ENCODE measurements around the gene SELENOO. TPM values are rescaled to one million over a fixed set of nuclear protein-coding genes. Genes with fewer than 3 reads are reported as not detected.

The SELENOO gene
- total RNA-seq, 1 experiment from 2014 or later, result 32.8 TPM

- TF ChIP-seq EZH2 (IDR thresholded peaks at IDR 0.05; ENCODE audit: low read length, unreplicated experiment), result no peak
- no peak for TF ChIP-seq CTCF (conservative IDR thresholded peaks at IDR 0.05; ENCODE audit: low read depth, low read length)
- no peak for TF ChIP-seq EZH2phosphoT487 (IDR thresholded peaks at IDR 0.05; ENCODE audit: borderline replicate concordance, low read length)
- no peak overlapping the region for H3K4me2 ChIP-seq (ENCODE audit: low read length)
Measured at GRCh38 chr22:50262973-50263617, 62.3 kb downstream of the SELENOO start.

GRCh38 chr22:50264104-50264745 lies 63.4 kb downstream of the SELENOO start:
- no peak for TF ChIP-seq CTCF (conservative IDR thresholded peaks at IDR 0.05; ENCODE audit: low read depth, low read length)
- TF ChIP-seq EZH2 (IDR thresholded peaks at IDR 0.05; ENCODE audit: low read length, unreplicated experiment), result no peak
- no peak for TF ChIP-seq EZH2phosphoT487 (IDR thresholded peaks at IDR 0.05; ENCODE audit: borderline replicate concordance, low read length)
- no peak for ATAC-seq
- no peak overlapping the region for H3K9ac ChIP-seq (ENCODE audit: low read length)
- H3K4me1 ChIP-seq (ENCODE audit: insufficient read depth, low read length), result peaks cover 10% of the 10 kb centered on the region
- H3F3A ChIP-seq (ENCODE audit: low read length, unreplicated experiment), result no peaks in the 10 kb centered on the region
- no peaks in the 10 kb centered on the region for H3K27me3 ChIP-seq (ENCODE audit: low read length)
- H3K9me2 ChIP-seq (replicated peaks; ENCODE audit: low read length), result no peaks in the 10 kb centered on the region
- ChIA-PET POLR2A (ENCODE audit: unreplicated experiment) (no interaction called here), CTCF (no interaction called here)
- no peaks in the 10 kb centered on the region for H4K20me1 ChIP-seq (ENCODE audit: low read length)
- H3K4me3 ChIP-seq (ENCODE audit: low read length), result no peak overlapping the region
- H2AFZ ChIP-seq (ENCODE audit: low read length), result no peak overlapping the region
- no peaks in the 10 kb centered on the region for H3K9me3 ChIP-seq (ENCODE audit: low read length)
- intact Hi-C loops (cut with micrococcal nuclease), result no loop called here
- BruUV-seq (replicated peaks), result no TSS peak
- peaks cover 10% of the 10 kb centered on the region for H3K79me2 ChIP-seq (ENCODE audit: low read length)
- H3K4me2 ChIP-seq (ENCODE audit: low read length), result no peak overlapping the region
- no peaks in the 10 kb centered on the region for H3K36me3 ChIP-seq (ENCODE audit: low read depth, low read length)
- DNase-seq, result no peak
- H3K27ac ChIP-seq (ENCODE audit: low read length), result no peak overlapping the region

More at GRCh38 chr22:50262973-50263617, 62.3 kb downstream of the SELENOO start:
- no peak for ATAC-seq
- H3K4me3 ChIP-seq (ENCODE audit: low read length), result no peak overlapping the region
- H3K9ac ChIP-seq (ENCODE audit: low read length), result no peak overlapping the region
- no peaks in the 10 kb centered on the region for H3K9me2 ChIP-seq (replicated peaks; ENCODE audit: low read length)
- no peaks in the 10 kb centered on the region for H3K36me3 ChIP-seq (ENCODE audit: low read depth, low read length)
- no peak for DNase-seq
- POLR2A ChIA-PET (ENCODE audit: unreplicated experiment), result no interaction called here
- H3F3A ChIP-seq (ENCODE audit: low read length, unreplicated experiment), result no peaks in the 10 kb centered on the region
- H3K4me1 ChIP-seq (ENCODE audit: insufficient read depth, low read length), result peaks cover 10% of the 10 kb centered on the region
- H3K27ac ChIP-seq (ENCODE audit: low read length), result no peak overlapping the region
- H4K20me1 ChIP-seq (ENCODE audit: low read length), result no peaks in the 10 kb centered on the region
- H3K27me3 ChIP-seq (ENCODE audit: low read length), result no peaks in the 10 kb centered on the region
- no TSS peak for BruUV-seq (replicated peaks)
- H3K9me3 ChIP-seq (ENCODE audit: low read length), result no peaks in the 10 kb centered on the region
- no peak overlapping the region for H2AFZ ChIP-seq (ENCODE audit: low read length)
- intact Hi-C loops (cut with micrococcal nuclease), result no loop called here
- CTCF ChIA-PET, result no interaction called here
- H3K79me2 ChIP-seq (ENCODE audit: low read length), result peaks cover 10% of the 10 kb centered on the region

Measured in PC-3 (cell line).